ENCODE results near the gene PARVA. TPM values are rescaled to one million over a fixed set of nuclear protein-coding genes. Genes with fewer than 3 reads are reported as not detected.
A peak's percentile ranks its signal among the peaks of the same experiment; 100 is the strongest.

The PARVA gene
- polyA plus RNA-seq, 2 of the 4 experiments (the other 2 are of a cell fraction): 25.5 to 26.1 TPM

GRCh38 chr11:12430351-12430750 lies 53.0 kb downstream of the PARVA start:
- WGBS (ENCODE audit: missing lambda C conversion rate): 64% methylated on average over 3 of the region's 3 CpGs
- peak overlapping the region in 1 of 2 experiments; percentile 35; a peak in 3 of 6 replicates for H3K27ac ChIP-seq
- ATAC-seq: peak in 1 of 2 experiments; percentile 50; a peak in 3 of 6 replicates
- no peak for DNase-seq (ENCODE audit: low read depth in 1 of 2, low spot score in 1 of 2)
- TF ChIP-seq JUN (IDR thresholded peaks at IDR 0.05): no peak
- no peak for TF ChIP-seq ZC3H11A (IDR thresholded peaks at IDR 0.05)
- no peak for TF ChIP-seq ATOH8 (CRISPR knock-in tag; IDR thresholded peaks at IDR 0.05; ENCODE audit: low read depth)
- no peak for TF ChIP-seq RFX5 (IDR thresholded peaks at IDR 0.05)
- no peak for TF ChIP-seq CBX2 (IDR thresholded peaks at IDR 0.05; ENCODE audit: borderline replicate concordance, low read depth)
- FAIRE-seq: no peak
- peaks cover 24% of the 10 kb centered on the region for H3K4me1 ChIP-seq
- H3K9me3 ChIP-seq: no peaks in the 10 kb centered on the region
- no peak overlapping the region for H3K4me3 ChIP-seq
- ChIA-PET POLR2A (no interaction called here), CTCF (interaction anchor here (1.5 kb wide), 1 partner anchor 169 kb away, joined by 3 read pairs; no protein-coding TSS in a partner anchor)
- H3K4me2 ChIP-seq: peak overlapping the region; percentile 71

GRCh38 chr11:12430954-12431595 lies 53.7 kb downstream of the PARVA start:
- Histone ChIP-seq H3K27ac (peak overlapping the region in 1 of 2 experiments; percentile 35; a peak in 4 of 6 replicates), H3K4me1 (peaks cover 24% of the 10 kb centered on the region), H3K4me2 (peak overlapping the region; percentile 71), H3K4me3 (no peak overlapping the region), H3K9me3 (no peaks in the 10 kb centered on the region)
- DNase-seq (ENCODE audit: low read depth in 1 of 2, low spot score in 1 of 2) (peak; percentile 13 to 29), FAIRE-seq (no peak), ATAC-seq (peak; percentile 82 to 88; a peak in 5 of 6 replicates)
- TF ChIP-seq MAFK (IDR thresholded peaks at IDR 0.05; ENCODE audit: partially characterized antibody) (no peak), SREBF2 (IDR thresholded peaks at IDR 0.05) (no peak), CHD2 (IDR thresholded peaks at IDR 0.05; ENCODE audit: low read length, partially characterized antibody) (no peak), E2F6 (IDR thresholded peaks at IDR 0.05; ENCODE audit: borderline replicate concordance, low read depth) (0 out of 2 replicates have a peak, but pooled peaks have one; percentile 21), CEBPB (IDR thresholded peaks at IDR 0.05) (peak in 1 of 2 experiments; percentile 64; a peak in 2 of 4 replicates)
- ChIA-PET CTCF (interaction anchor here (0.7 to 1.5 kb wide), 2 partner anchors 17 to 169 kb away, joined by 3 to 4 read pairs; no protein-coding TSS in a partner anchor), POLR2A (no interaction called here)
- WGBS (ENCODE audit: missing lambda C conversion rate): 41% methylated on average over 5 of the region's 5 CpGs

GRCh38 chr11:12432507-12432906 lies 55.1 kb downstream of the PARVA start:
- CTCF ChIA-PET: interaction anchor here (1.2 to 1.3 kb wide), 2 partner anchors 22 to 102 kb away, joined by 3 to 8 read pairs; no protein-coding TSS in a partner anchor
- Histone ChIP-seq H3K27ac (no peak overlapping the region), H3K4me3 (no peak overlapping the region), H3K4me2 (no peak overlapping the region), H3K9me3 (no peaks in the 10 kb centered on the region), H3K4me1 (peaks cover 24% of the 10 kb centered on the region)
- POLR2A ChIA-PET: no interaction called here
- no peak for DNase-seq (ENCODE audit: low read depth in 1 of 2, low spot score in 1 of 2)
- WGBS (ENCODE audit: missing lambda C conversion rate): 94% methylated on average over 6 of the region's 6 CpGs
- ATAC-seq: no peak
- no peak for FAIRE-seq
- no peak for TF ChIP-seq SREBF2 (IDR thresholded peaks at IDR 0.05)
- TF ChIP-seq FOSL2 (IDR thresholded peaks at IDR 0.05): no peak
- TF ChIP-seq FOSL2 (CRISPR knock-in tag; IDR thresholded peaks at IDR 0.05): no peak
- TF ChIP-seq NPAS2 (CRISPR knock-in tag; IDR thresholded peaks at IDR 0.05; ENCODE audit: borderline replicate concordance): no peak
- no peak for TF ChIP-seq JUNB (IDR thresholded peaks at IDR 0.05)
- no peak for TF ChIP-seq HDAC2 (IDR thresholded peaks at IDR 0.05)
- TF ChIP-seq CHD2 (IDR thresholded peaks at IDR 0.05; ENCODE audit: low read length, partially characterized antibody): no peak
- no peak for TF ChIP-seq JUN (IDR thresholded peaks at IDR 0.05)
- no peak for TF ChIP-seq PBX3 (IDR thresholded peaks at IDR 0.05)
- TF ChIP-seq SMC3 (IDR thresholded peaks at IDR 0.05): no peak
- TF ChIP-seq EHMT2 (IDR thresholded peaks at IDR 0.05; ENCODE audit: low read depth): no peak
- TF ChIP-seq PHF8 (IDR thresholded peaks at IDR 0.05; ENCODE audit: borderline replicate concordance, low read depth): no peak
- no peak for TF ChIP-seq HMGXB4 (CRISPR knock-in tag; IDR thresholded peaks at IDR 0.05; ENCODE audit: borderline replicate concordance)
- TF ChIP-seq HEYL (CRISPR knock-in tag; IDR thresholded peaks at IDR 0.05): no peak
- TF ChIP-seq ELK1 (IDR thresholded peaks at IDR 0.05; ENCODE audit: low read depth, low read length): no peak
- no peak for TF ChIP-seq MAX (IDR thresholded peaks at IDR 0.05)
- TF ChIP-seq RAD21 (conservative IDR thresholded peaks at IDR 0.05 in 1 of 2, IDR thresholded peaks at IDR 0.05 in 1 of 2): no peak
- no peak for TF ChIP-seq HOXB13 (CRISPR knock-in tag; IDR thresholded peaks at IDR 0.05; ENCODE audit: low read depth)
- TF ChIP-seq CEBPB (IDR thresholded peaks at IDR 0.05): no peak

Data from A549 (cell line).